Measurements from ENCODE around the gene REM1. TPM values are rescaled to one million over a fixed set of nuclear protein-coding genes. Genes with fewer than 3 reads are reported as not detected.
A peak's percentile ranks its signal among the peaks of the same experiment; 100 is the strongest.

Gene REM1
- polyA plus RNA-seq, 1 donor from 2014 or later: not detected

DNA sequence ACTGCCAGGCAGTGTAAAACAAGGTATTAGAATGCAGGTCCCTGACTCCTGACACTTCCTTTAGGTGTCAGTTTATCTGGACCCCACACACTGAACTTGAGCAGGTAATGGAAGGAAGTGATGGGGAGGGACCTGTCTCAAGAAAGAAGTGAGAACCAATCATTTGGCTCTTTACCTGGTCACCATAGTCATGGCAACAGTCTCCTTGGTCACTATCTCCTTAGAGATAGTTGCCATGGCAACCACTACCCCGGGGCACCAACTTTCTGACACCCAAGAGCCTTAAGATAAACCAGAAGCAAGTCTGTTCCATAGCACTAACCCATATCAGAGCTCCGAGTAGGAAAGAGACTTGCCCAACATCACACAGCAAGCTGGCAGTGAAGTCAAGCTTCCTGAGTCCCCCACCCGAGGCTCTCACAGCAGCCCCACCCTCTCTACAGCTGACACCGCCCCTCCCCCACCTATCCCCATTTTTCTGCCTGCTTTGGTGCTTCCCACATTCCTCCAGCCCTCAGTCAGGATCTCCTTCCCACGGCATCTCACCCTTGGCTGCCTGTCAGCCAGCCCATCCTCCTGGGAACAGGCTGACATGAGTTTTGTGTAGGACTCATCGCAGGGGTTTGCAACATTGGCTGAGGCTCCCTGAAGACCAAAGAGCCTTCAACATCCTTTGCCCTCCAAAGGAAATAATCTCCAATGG lies 22.9 kb downstream of the REM1 start:
- no peaks in the 10 kb centered on the region for H3F3A ChIP-seq (ENCODE audit: insufficient read depth, low read length, poor library complexity, severe bottlenecking)
- no peaks in the 10 kb centered on the region for H3K36me3 ChIP-seq (ENCODE audit: insufficient read depth, low read length)
- no peaks in the 10 kb centered on the region for H3K79me2 ChIP-seq (replicated peaks; ENCODE audit: insufficient read depth, low read length)
- H3K9me2 ChIP-seq (ENCODE audit: insufficient read depth, low read length): no peaks in the 10 kb centered on the region
- H3K9me3 ChIP-seq (ENCODE audit: low read length): no peaks in the 10 kb centered on the region
- no peak overlapping the region for H3K9ac ChIP-seq (ENCODE audit: low read length)
- TF ChIP-seq MXI1 (conservative IDR thresholded peaks at IDR 0.05; ENCODE audit: poor library complexity, severe bottlenecking) (peak; percentile 78), EP300 (conservative IDR thresholded peaks at IDR 0.05; ENCODE audit: poor library complexity, severe bottlenecking) (peak; percentile 12), SMC3 (conservative IDR thresholded peaks at IDR 0.05; ENCODE audit: poor library complexity) (no peak), RAD21 (conservative IDR thresholded peaks at IDR 0.05) (no peak)
- no peak overlapping the region for H3K27ac ChIP-seq (ENCODE audit: low read length)
- no peak overlapping the region for H2AFZ ChIP-seq (ENCODE audit: low read depth, low read length)
- H3K27me3 ChIP-seq (ENCODE audit: insufficient read depth, low read depth, low read length): no peaks in the 10 kb centered on the region
- peak overlapping the region; percentile 8 for H3K4me3 ChIP-seq (ENCODE audit: low read length)
- no peak overlapping the region for H3K4me2 ChIP-seq (ENCODE audit: low read length)
- H4K20me1 ChIP-seq (ENCODE audit: insufficient read depth): no peaks in the 10 kb centered on the region

DNA sequence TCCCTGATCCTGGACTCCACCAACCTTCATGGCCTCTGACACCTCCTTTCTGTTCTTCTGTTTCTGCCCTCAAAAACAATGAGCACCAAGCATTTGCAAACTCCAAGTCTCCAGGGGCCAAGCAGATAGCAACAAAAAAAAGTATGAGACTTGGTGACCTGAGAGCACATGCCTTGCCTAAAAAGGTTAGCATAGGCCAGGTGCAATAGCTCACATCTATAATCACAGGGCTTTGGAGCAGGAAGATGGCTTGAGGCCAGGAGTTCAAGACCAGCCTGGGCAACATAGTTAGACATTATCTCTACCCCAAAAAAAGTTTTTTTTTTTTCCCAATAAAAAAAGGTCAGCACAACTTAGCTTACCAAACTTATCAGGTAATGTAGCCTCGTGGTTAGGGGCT lies 25.4 kb downstream of the REM1 start:
- Histone ChIP-seq H4K20me1 (ENCODE audit: insufficient read depth) (no peaks in the 10 kb centered on the region), H3F3A (ENCODE audit: insufficient read depth, low read length, poor library complexity, severe bottlenecking) (no peaks in the 10 kb centered on the region), H3K27ac (ENCODE audit: low read length) (no peak overlapping the region), H3K9me3 (ENCODE audit: low read length) (no peaks in the 10 kb centered on the region), H3K9ac (ENCODE audit: low read length) (no peak overlapping the region), H3K27me3 (ENCODE audit: insufficient read depth, low read depth, low read length) (no peaks in the 10 kb centered on the region), H3K36me3 (ENCODE audit: insufficient read depth, low read length) (no peaks in the 10 kb centered on the region), H3K79me2 (replicated peaks; ENCODE audit: insufficient read depth, low read length) (no peaks in the 10 kb centered on the region), H3K9me2 (ENCODE audit: insufficient read depth, low read length) (no peaks in the 10 kb centered on the region), H3K4me2 (ENCODE audit: low read length) (no peak overlapping the region), H2AFZ (ENCODE audit: low read depth, low read length) (no peak overlapping the region), H3K4me3 (ENCODE audit: low read length) (no peak overlapping the region)
- TF ChIP-seq POLR2AphosphoS5 (IDR thresholded peaks at IDR 0.05) (no peak), EZH2 (IDR thresholded peaks at IDR 0.05; ENCODE audit: borderline replicate concordance, insufficient read depth, low read length, poor library complexity, severe bottlenecking) (no peak), TAF1 (IDR thresholded peaks at IDR 0.05; ENCODE audit: low read depth) (no peak), RAD21 (conservative IDR thresholded peaks at IDR 0.05) (no peak), MXI1 (conservative IDR thresholded peaks at IDR 0.05; ENCODE audit: poor library complexity, severe bottlenecking) (no peak), EP300 (conservative IDR thresholded peaks at IDR 0.05; ENCODE audit: poor library complexity, severe bottlenecking) (no peak), SMC3 (conservative IDR thresholded peaks at IDR 0.05; ENCODE audit: poor library complexity) (no peak)
- TF ChIP-seq, protein P1, sequence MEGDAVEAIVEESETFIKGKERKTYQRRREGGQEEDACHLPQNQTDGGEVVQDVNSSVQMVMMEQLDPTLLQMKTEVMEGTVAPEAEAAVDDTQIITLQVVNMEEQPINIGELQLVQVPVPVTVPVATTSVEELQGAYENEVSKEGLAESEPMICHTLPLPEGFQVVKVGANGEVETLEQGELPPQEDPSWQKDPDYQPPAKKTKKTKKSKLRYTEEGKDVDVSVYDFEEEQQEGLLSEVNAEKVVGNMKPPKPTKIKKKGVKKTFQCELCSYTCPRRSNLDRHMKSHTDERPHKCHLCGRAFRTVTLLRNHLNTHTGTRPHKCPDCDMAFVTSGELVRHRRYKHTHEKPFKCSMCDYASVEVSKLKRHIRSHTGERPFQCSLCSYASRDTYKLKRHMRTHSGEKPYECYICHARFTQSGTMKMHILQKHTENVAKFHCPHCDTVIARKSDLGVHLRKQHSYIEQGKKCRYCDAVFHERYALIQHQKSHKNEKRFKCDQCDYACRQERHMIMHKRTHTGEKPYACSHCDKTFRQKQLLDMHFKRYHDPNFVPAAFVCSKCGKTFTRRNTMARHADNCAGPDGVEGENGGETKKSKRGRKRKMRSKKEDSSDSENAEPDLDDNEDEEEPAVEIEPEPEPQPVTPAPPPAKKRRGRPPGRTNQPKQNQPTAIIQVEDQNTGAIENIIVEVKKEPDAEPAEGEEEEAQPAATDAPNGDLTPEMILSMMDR (IDR thresholded peaks at IDR 0.05; ENCODE audit: poor library complexity, severe bottlenecking): no peak
- TF ChIP-seq, protein P2, sequence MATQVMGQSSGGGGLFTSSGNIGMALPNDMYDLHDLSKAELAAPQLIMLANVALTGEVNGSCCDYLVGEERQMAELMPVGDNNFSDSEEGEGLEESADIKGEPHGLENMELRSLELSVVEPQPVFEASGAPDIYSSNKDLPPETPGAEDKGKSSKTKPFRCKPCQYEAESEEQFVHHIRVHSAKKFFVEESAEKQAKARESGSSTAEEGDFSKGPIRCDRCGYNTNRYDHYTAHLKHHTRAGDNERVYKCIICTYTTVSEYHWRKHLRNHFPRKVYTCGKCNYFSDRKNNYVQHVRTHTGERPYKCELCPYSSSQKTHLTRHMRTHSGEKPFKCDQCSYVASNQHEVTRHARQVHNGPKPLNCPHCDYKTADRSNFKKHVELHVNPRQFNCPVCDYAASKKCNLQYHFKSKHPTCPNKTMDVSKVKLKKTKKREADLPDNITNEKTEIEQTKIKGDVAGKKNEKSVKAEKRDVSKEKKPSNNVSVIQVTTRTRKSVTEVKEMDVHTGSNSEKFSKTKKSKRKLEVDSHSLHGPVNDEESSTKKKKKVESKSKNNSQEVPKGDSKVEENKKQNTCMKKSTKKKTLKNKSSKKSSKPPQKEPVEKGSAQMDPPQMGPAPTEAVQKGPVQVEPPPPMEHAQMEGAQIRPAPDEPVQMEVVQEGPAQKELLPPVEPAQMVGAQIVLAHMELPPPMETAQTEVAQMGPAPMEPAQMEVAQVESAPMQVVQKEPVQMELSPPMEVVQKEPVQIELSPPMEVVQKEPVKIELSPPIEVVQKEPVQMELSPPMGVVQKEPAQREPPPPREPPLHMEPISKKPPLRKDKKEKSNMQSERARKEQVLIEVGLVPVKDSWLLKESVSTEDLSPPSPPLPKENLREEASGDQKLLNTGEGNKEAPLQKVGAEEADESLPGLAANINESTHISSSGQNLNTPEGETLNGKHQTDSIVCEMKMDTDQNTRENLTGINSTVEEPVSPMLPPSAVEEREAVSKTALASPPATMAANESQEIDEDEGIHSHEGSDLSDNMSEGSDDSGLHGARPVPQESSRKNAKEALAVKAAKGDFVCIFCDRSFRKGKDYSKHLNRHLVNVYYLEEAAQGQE (IDR thresholded peaks at IDR 0.05; ENCODE audit: borderline replicate concordance): no peak
